Neural crest cell (in vitro differentiated cells): ENCODE measurements around the gene THEMIS2. TPM values are rescaled to one million over a fixed set of nuclear protein-coding genes. Genes with fewer than 3 reads are reported as not detected.

Source experiments
- DNase-seq: peaks from one replicate; pipeline ENCODE4 v3.0.0; 2021; ENCODE audit warnings: low read depth, mixed read lengths, low spot score
- H3K27ac Mint-ChIP-seq: one replicate; pipeline ENCODE4 v1.8.0; 2021; ENCODE audit warnings: mild to moderate bottlenecking, mixed read lengths; ENCODE audit not compliant: unreplicated experiment
- H3K27me3 Mint-ChIP-seq: 2 replicates; pipeline ENCODE4 v1.8.0; 2021; ENCODE audit warnings: low read depth, mild to moderate bottlenecking, mixed read lengths
- H3K36me3 Mint-ChIP-seq: 2 replicates; pipeline ENCODE4 v1.8.0; 2021; ENCODE audit warnings: low read depth, mild to moderate bottlenecking, mixed read lengths
- H3K4me1 Mint-ChIP-seq: 2 replicates; pipeline ENCODE4 v1.8.0; 2021; ENCODE audit warnings: mixed read lengths
- H3K4me3 Mint-ChIP-seq: one replicate; pipeline ENCODE4 v1.8.0; 2021; ENCODE audit warnings: mild to moderate bottlenecking, mixed read lengths
- H3K9me3 Mint-ChIP-seq: 2 replicates; pipeline ENCODE4 v1.8.0; 2021; ENCODE audit warnings: mixed read lengths
- CTCF ChIP-seq: fragments of 200-600 bp; sonication (generic); conservative IDR thresholded peaks from 2 replicates; pipeline ENCODE4 v1.5.0; 2021; ENCODE audit warnings: antibody characterized with exemption, mild to moderate bottlenecking
- total RNA-seq: library from RNA; stranded (reverse); gene quantifications from 2 replicates; pipeline ENCODE4 v1.2.1, GENCODE V29; 2021

Gene THEMIS2
- total RNA-seq, 1 donor from 2014 or later: 5.5 TPM

GRCh38 chr1:27885114-27885528 is 12.8 kb downstream of the THEMIS2 start:
- Mint-ChIP-seq H3K9me3 (no peaks in the 10 kb centered on the region), H3K27me3 (no peaks in the 10 kb centered on the region), H3K27ac (peak overlapping the region; percentile 67), H3K4me3 (no peak overlapping the region), H3K4me1 (no peaks in the 10 kb centered on the region), H3K36me3 (peaks cover 7% of the 10 kb centered on the region)
- DNase-seq: no peak
- no peak for TF ChIP-seq CTCF

- no peak overlapping the region for H3K4me3 Mint-ChIP-seq
- no peaks in the 10 kb centered on the region for H3K4me1 Mint-ChIP-seq
- no peaks in the 10 kb centered on the region for H3K9me3 Mint-ChIP-seq
- H3K27me3 Mint-ChIP-seq: no peaks in the 10 kb centered on the region
- H3K27ac Mint-ChIP-seq: no peak overlapping the region
- DNase-seq: no peak
- peaks cover 7% of the 10 kb centered on the region for H3K36me3 Mint-ChIP-seq
- TF ChIP-seq CTCF: no peak
Measured at GRCh38 chr1:27885621-27886352, 13.4 kb downstream of the THEMIS2 start.

- Mint-ChIP-seq H3K27ac (no peak overlapping the region), H3K9me3 (no peaks in the 10 kb centered on the region), H3K4me3 (no peak overlapping the region), H3K36me3 (peaks cover 7% of the 10 kb centered on the region), H3K27me3 (no peaks in the 10 kb centered on the region), H3K4me1 (no peaks in the 10 kb centered on the region)
- TF ChIP-seq CTCF: no peak
- no peak for DNase-seq
Measured at GRCh38 chr1:27886353-27886679, 14.0 kb downstream of the THEMIS2 start.

- no peak overlapping the region for H3K4me3 Mint-ChIP-seq
- H3K27me3 Mint-ChIP-seq: no peaks in the 10 kb centered on the region
- peaks cover 9% of the 10 kb centered on the region for H3K36me3 Mint-ChIP-seq
- no peak for TF ChIP-seq CTCF
- no peak overlapping the region for H3K27ac Mint-ChIP-seq
- no peaks in the 10 kb centered on the region for H3K9me3 Mint-ChIP-seq
- no peaks in the 10 kb centered on the region for H3K4me1 Mint-ChIP-seq
- DNase-seq: no peak
Measured at GRCh38 chr1:27886744-27887143, 14.4 kb downstream of the THEMIS2 start.

GRCh38 chr1:27887215-27888021 is 15.1 kb downstream of the THEMIS2 start:
- Mint-ChIP-seq H3K27ac (no peak overlapping the region), H3K4me1 (no peaks in the 10 kb centered on the region), H3K36me3 (peaks cover 12% of the 10 kb centered on the region), H3K4me3 (no peak overlapping the region), H3K9me3 (no peaks in the 10 kb centered on the region), H3K27me3 (no peaks in the 10 kb centered on the region)
- no peak for DNase-seq
- no peak for TF ChIP-seq CTCF
